ENCODE results near the gene RNF145. TPM values are rescaled to one million over a fixed set of nuclear protein-coding genes. Genes with fewer than 3 reads are reported as not detected.
A peak's percentile ranks its signal among the peaks of the same experiment; 100 is the strongest.

RNF145 gene
- total RNA-seq, 1 donor from 2014 or later: 67.8 TPM

GRCh38 chr5:159190170-159190569, 19.2 kb downstream of the RNF145 start:
- H3K4me1 ChIP-seq: peaks cover 11% of the 10 kb centered on the region
- H3K36me3 ChIP-seq: peaks cover 0 to 18% of the 10 kb centered on the region in 2 donors
- H3K4me3 ChIP-seq: no peak overlapping the region
- no peaks in the 10 kb centered on the region for H3K27me3 ChIP-seq
- no peak for DNase-seq (ENCODE audit: extremely low spot score in 2 of 2)
- intact Hi-C loops (cut with DNase I): no loop called here
- no peak overlapping the region for H3K27ac ChIP-seq
- no peaks in the 10 kb centered on the region for H3K9me3 ChIP-seq
- TF ChIP-seq CTCF (IDR thresholded peaks at IDR 0.05): no peak
- TF ChIP-seq POLR2AphosphoS5 (IDR thresholded peaks at IDR 0.05; ENCODE audit: insufficient read depth in 1 of 2, low read depth in 1 of 2): no peak
- no peak for TF ChIP-seq POLR2A (IDR thresholded peaks at IDR 0.05)

GRCh38 chr5:159189310-159189709, 20.0 kb downstream of the RNF145 start:
- H3K27ac ChIP-seq: no peak overlapping the region
- H3K27me3 ChIP-seq: no peaks in the 10 kb centered on the region
- H3K9me3 ChIP-seq: no peaks in the 10 kb centered on the region
- no peak overlapping the region for H3K4me3 ChIP-seq
- H3K4me1 ChIP-seq: peaks cover 19% of the 10 kb centered on the region
- peaks cover 0 to 14% of the 10 kb centered on the region in 2 donors for H3K36me3 ChIP-seq
- DNase-seq (ENCODE audit: extremely low spot score in 2 of 2): no peak
- TF ChIP-seq POLR2A (IDR thresholded peaks at IDR 0.05) (no peak), POLR2AphosphoS5 (IDR thresholded peaks at IDR 0.05; ENCODE audit: insufficient read depth in 1 of 2, low read depth in 1 of 2) (no peak), CTCF (IDR thresholded peaks at IDR 0.05) (no peak)
- intact Hi-C loops (cut with DNase I): no loop called here

GRCh38 chr5:159187719-159188118, 21.6 kb downstream of the RNF145 start:
- no peaks in the 10 kb centered on the region for H3K27me3 ChIP-seq
- no peaks in the 10 kb centered on the region for H3K9me3 ChIP-seq
- peaks cover 33% of the 10 kb centered on the region for H3K4me1 ChIP-seq
- intact Hi-C loops (cut with DNase I): no loop called here
- no peak for DNase-seq (ENCODE audit: extremely low spot score in 2 of 2)
- H3K27ac ChIP-seq: no peak overlapping the region
- peaks cover 0 to 1% of the 10 kb centered on the region in 2 donors for H3K36me3 ChIP-seq
- H3K4me3 ChIP-seq: no peak overlapping the region
- TF ChIP-seq POLR2AphosphoS5 (IDR thresholded peaks at IDR 0.05; ENCODE audit: insufficient read depth in 1 of 2, low read depth in 1 of 2) (no peak), POLR2A (IDR thresholded peaks at IDR 0.05) (no peak), CTCF (IDR thresholded peaks at IDR 0.05) (no peak)

- Histone ChIP-seq H3K4me1 (peaks cover 46% of the 10 kb centered on the region), H3K36me3 (no peaks in the 10 kb centered on the region), H3K4me3 (no peak overlapping the region), H3K27ac (peak overlapping the region; percentile 21), H3K9me3 (no peaks in the 10 kb centered on the region), H3K27me3 (no peaks in the 10 kb centered on the region)
- TF ChIP-seq POLR2AphosphoS5 (IDR thresholded peaks at IDR 0.05; ENCODE audit: insufficient read depth in 1 of 2, low read depth in 1 of 2): peak in 1 of 2 donors; percentile 44
- no peak for TF ChIP-seq POLR2A (IDR thresholded peaks at IDR 0.05)
- no peak for TF ChIP-seq CTCF (IDR thresholded peaks at IDR 0.05)
- no peak for DNase-seq (ENCODE audit: extremely low spot score in 2 of 2)
- intact Hi-C loops (cut with DNase I): no loop called here
These were observed 23.0 kb downstream of the RNF145 start for GRCh38 chr5:159186319-159186718.

GRCh38 chr5:159185773-159186172, 23.6 kb downstream of the RNF145 start:
- no peak for TF ChIP-seq POLR2A (IDR thresholded peaks at IDR 0.05)
- no peak for TF ChIP-seq CTCF (IDR thresholded peaks at IDR 0.05)
- TF ChIP-seq POLR2AphosphoS5 (IDR thresholded peaks at IDR 0.05; ENCODE audit: insufficient read depth in 1 of 2, low read depth in 1 of 2): no peak
- intact Hi-C loops (cut with DNase I): no loop called here
- Histone ChIP-seq H3K4me1 (peaks cover 51% of the 10 kb centered on the region), H3K4me3 (no peak overlapping the region), H3K9me3 (no peaks in the 10 kb centered on the region), H3K27ac (peak overlapping the region; percentile 34), H3K36me3 (no peaks in the 10 kb centered on the region), H3K27me3 (no peaks in the 10 kb centered on the region)
- no peak for DNase-seq (ENCODE audit: extremely low spot score in 2 of 2)
